SW480 (cell line): Measurements from ENCODE around the gene OCA2.

Experiments used
- DNase-seq: peaks from one replicate; pipeline ENCODE4 v3.0.0-alpha.2; 2016; ENCODE audit warnings: low spot score

The OCA2 gene

DNA sequence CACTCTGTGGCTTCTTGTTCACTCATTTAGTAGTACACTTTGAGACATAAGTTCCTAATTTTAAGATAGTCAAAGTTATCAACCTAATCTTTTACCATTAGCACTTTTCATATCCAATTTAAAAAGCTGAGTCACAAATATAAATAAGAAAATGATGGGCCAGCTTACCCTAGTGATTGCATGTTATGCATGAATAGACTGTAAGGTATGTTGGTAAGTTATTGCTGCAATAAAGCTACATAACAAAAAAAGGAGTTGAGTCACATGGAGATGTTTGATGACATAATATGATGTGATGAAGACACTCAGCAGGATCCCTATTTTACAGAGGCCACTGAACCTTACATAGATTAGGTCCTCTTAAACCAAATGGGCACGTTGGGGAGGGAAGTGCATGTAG is 161.3 kb downstream of the OCA2 start:
- DNase-seq = no peak

DNA sequence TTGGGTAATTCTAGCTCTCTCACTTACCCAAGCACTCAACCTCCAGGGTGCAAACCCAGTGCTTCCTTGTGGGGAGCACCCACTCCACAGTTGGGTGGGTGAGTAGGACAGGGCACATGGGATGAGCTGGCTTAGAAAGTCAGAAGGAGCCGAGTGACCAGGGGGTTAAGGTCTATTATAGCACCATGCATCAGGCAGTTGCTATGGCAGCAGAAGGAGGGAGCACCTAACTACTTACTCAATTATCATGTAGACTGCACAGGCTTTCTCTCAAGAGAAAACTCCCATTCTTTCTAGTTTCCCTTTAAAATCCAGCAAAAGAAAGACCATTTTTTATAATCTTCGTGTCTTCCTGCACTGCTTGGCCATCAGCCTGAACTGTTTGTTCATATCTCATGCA is 163.0 kb downstream of the OCA2 start:
- DNase-seq = no peak

DNA sequence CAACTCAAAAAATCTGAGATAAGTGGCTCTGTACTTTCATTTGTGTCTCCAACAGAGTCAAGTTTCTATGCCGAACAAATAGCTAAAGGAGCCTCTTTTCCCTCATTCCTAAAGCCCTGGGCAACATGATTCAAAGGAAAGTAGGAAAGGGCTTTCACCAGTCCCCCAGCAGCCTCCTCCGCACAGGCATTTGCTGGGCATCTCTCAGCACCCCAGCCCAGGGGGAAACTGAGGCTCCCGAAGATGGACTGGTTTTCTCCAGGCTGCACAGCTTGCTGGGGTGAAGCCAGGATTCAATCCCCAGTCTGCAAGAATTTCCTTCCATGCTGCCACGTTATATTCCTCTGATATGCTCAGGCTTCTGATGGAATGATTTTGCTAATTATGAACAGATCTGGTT is 163.8 kb downstream of the OCA2 start:
- DNase-seq = no peak

DNA sequence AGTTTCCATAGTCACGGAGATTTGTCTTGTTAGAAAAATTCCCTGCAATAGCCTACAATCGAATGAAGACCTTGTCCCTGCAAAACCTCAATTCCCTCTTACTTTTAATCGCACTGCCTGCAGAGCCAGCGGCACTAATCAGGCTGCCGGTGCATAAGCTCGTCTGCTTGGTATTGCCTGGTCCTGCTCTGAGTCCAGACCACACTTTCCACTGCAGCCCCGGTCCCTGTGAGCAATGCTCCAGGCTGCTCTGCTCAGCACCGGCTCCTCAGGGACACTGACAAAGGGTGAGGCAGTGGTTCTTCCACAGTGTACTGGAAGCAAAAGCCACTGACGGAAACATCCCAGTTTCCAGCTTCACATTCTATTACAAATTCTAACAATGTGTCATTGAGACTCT is 164.3 kb downstream of the OCA2 start:
- DNase-seq = no peak

DNA sequence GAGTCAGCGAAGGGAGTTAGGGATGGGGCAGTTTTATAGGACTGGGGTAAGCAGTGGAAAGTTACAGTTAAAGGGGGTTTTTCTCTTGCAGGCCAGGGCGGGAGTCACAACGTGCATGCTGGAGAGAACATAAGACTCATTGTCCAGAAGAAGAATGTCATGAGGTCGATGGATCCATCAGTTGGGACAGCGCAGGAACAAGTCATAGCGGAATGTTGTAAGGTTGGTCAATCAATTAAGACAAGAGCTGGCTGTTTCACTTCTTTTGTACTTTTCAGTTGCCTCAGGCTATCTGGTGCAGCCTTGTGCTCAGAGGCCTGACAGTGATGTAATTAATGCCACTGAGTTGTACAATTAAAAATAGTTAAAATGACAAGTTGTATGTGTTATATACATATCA is 165.6 kb downstream of the OCA2 start:
- no peak for DNase-seq

DNA sequence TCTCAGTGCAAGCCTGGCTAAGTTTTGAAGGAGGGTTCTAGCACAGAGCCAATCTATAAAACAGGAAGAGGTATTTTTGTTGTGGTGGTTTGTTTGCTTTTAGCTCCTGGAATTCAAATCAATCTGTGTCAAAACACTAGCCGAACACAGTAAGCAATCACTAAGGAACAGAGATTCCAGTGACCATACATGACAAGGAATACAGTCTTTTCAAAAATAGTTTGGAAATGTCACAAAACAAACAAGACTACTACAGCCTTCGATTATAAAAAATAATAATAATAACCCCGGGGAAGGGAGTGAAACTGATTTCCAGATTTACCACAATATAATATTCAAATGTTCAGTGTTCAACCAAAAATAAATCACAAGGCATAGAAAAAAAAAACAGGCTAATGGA is 166.5 kb downstream of the OCA2 start:
- DNase-seq = no peak

DNA sequence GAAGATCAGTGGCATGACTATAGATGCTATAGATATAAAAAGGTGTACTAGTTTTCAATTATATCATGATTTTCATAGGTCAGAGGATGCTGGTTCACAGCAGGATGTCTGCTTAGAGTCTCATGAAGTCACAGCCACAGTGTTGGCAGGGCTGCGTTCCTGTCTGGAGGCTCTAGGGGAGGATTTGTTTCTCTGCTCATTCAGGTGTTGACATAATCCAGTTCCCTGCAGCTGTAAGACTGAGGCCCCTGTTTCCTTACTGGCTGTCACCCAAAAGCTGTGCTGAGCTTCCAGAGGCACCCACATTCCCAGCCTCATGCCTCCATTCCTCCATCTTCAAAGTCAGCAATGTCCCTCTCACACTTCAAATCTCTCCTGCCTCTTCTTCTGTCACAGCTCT is 170.7 kb downstream of the OCA2 start:
- no peak for DNase-seq

DNA sequence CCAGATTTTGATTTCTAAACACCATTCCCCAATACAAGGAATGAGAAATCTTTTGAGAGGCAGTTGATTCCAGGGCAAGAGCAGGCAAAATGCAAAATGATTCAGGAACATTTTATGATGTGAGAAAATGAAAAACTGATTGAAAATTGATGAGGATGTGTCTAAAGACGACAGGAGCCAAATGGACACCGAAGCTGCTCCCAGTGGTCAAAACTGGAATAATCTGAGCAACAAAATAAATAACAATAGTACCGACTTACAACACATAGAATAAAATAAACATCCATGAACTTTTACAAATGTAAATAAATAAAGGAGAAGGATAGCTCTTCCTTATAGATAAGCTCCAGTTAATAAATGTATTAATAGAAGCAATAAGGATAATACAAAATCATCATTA is 186.8 kb downstream of the OCA2 start:
- DNase-seq = no peak

DNA sequence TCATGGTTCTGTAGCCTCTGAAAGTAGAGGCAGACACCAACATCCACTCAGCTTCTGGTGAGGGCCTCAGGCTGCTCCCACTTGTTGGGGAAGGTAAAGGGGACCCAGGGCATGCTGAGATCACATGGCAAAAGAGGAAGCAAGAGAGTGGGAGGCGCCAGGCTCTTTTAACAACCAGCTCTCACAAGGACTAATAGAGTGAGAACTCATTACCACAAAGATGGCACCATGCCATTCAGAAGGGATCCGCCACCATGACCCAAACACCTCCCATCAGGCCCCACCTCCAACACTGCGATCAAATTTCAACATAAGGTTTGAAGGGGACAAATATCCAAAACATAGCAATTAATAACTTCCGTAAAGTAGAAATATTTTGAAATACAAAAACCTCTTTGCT is 192.3 kb downstream of the OCA2 start:
- DNase-seq = no peak

DNA sequence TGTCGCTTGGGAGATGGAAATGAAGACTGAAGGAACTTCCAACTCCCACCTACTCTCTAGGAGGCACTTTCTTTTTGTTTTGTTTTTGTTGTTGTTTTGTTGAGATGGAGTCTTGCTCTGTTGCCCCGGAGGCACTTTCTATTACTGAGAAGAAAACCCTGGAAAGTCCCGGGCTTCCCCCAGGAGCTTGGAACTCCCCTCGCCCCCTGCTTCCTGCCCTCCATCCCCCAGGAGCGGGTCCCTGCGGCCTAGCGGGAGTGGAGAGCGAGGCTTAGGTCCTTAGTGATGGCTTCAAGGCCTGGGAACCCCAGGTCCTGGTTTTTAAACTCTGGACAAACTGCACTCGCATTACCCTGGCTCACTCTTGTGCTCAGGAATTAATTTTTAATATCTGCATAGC is 195.7 kb downstream of the OCA2 start:
- no peak for DNase-seq

DNA sequence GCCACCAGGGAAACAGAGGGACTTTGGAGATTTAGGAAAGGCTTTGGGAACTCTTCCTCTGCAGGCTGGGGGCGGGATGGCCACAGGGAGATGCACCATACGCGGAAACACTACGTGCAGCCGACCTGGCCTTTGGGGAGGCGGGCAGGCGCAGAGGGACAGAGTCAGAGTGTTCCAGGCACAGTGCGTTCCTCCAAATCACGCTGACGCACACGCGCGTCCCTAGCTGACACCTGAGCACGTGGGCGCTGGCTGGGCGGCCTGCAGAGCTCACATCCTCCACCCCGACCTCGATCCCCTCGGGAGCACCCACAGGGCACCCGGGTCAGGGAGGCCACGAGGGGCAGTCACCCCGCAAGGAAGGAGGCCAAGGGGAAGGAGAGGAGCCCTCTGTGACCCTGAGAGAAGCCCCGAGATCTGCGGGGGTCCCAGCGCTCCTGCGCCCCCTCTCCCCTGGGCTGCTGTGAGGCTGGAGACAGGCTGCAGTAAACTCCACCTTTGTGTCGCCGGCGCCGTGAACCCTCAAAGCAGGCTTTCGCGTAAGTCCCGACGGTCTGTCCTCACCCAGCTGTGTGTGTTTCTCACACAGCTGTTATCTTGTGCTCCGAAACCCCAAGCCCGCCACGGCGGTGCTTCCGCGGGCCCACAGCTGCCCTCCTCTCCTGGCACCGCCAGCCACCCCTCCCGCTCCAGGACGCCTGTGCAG is 196.3 kb downstream of the OCA2 start:
- DNase-seq = no peak

DNA sequence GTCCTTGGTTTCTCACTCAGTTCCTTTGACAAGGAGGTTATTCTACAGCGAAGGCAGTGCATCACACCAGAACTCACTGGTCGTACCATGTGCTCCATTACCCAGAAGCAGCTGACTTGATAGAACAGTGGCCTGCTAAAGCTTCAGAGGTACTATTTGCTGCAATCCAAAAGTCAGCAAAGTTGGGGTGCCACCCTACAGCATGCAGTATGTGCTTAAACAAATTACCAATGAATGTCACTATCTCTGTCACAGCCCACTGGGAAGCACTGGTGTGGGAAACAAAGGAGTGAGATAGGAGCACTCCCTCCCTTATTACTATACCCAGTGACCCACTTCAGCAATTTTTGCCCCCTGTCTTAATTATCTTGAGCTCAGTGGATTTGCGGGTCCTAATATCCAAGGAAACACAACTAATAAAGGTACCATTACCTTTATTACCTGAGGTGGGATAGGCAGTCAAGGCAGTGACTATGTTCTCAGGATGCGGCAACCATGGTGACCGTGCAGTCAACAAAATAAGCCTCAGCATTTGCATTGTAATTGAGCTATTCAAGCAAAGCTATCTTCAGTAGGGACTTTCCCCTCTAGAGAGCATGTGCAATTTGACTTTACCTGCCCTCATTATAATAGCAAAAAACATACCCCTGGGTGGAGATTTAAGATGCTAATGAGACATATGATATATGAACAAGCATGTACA is 199.4 kb downstream of the OCA2 start:
- no peak for DNase-seq

DNA sequence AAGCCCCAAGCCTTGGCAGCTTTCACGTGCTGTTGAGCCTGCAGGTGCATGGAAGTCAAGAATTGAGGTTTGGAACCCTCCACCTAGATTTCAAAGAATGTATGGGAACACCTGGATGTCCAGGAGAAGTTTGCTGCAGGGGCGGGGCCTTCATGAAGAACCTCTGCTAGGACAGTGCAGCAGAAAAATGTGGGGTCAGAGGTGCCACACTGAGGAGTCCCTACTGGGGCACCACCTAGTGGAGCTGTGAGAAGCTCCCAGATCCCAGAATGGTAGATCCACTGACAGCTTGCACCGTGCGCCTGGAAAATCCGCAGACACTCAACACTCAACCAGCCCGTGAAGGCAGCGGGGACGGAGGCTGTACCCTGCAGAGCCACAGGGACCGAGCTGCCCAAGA is 201.6 kb downstream of the OCA2 start:
- no peak for DNase-seq

DNA sequence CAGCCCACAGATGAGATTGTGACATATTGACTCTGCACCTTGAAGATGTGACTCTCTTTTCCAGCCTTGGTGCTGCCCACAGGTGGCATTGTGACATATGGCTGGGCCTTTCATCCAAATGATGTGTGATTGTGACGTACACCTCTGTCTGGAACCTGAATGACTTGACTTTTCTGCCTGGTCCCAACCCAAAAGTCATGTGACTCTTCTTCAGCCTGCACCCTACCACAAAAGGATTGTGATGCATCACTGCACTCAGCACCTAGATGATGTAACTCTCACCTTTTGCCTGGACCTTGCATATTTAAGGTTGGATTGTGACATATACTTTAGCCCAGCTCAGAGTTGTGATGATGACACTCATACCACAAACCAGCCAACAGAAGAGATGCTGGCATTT is 204.5 kb downstream of the OCA2 start:
- no peak for DNase-seq

DNA sequence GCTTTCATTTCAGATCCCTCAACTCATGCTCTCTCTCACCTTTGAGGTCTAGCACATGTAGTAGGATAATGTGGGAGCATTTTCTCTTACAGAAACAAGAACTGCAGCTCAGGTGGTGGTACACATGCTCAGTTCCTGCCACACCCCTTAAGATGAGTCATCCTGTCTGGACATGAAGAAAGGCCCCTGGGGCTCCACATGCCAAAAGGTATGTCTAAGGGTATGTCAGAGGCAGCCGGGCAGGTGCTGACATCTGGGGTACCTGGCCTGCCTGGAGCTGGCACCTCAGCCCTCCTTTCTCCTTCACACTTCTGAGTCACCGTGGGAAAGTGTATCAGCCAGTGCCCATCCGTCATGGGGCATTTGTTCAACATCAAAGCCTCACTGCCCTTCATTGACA is 209.9 kb downstream of the OCA2 start:
- peak; percentile 28 for DNase-seq

DNA sequence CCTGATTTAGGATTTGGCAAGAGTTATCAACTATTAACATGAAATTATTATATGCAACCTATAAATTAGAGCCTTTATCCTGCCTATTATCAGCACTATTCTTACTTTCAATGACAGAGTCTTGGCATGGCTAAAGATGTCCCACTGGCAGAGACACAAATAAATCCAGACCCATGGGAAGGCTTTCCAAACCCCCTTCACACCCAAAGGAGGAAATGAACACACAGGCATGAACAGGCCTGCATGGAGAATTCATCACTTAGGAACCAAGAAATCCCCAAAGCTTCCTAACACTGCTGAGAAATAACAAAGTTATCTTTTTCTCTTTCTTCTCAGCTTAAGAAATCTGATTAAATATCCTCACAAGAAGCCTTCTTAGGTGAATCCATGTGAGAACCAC is 213.9 kb downstream of the OCA2 start:
- no peak for DNase-seq

DNA sequence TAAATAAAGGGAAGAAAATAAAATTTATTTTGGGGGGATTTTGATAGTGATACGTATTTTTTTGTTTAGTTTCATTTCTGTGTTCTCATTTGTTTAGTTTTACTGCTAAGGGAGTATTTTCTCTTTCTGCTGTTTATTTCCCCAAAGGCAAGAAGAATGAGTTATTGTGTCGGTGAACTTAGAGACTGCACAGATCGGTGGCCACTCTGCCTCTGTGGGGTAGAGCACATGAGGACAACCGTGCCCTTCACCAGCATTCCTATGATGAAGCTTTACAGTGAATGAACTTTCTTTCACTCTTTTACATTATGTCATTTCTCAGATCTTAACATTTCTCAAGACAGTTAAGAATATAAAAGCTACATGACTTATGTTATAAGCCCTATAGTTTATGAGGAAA is 214.4 kb downstream of the OCA2 start:
- no peak for DNase-seq

DNA sequence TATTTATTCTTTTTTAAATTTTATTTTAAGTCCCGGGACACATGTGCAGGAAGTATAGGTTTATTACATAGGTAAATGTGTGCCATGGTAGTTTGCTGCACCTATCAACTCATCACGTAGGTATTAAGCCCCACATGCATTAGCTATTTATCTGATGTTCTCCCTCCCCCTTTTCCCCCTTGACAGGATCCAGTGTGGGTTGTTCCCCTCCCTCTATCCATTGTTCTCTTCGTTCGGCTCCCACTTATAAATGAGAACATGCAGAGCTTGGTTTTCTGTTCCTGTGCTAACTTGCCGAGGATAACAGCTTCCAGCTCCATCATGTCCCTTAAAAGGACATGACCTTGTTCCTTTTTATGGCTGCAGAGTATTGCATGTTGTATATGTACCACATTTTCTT is 220.3 kb downstream of the OCA2 start:
- no peak for DNase-seq

DNA sequence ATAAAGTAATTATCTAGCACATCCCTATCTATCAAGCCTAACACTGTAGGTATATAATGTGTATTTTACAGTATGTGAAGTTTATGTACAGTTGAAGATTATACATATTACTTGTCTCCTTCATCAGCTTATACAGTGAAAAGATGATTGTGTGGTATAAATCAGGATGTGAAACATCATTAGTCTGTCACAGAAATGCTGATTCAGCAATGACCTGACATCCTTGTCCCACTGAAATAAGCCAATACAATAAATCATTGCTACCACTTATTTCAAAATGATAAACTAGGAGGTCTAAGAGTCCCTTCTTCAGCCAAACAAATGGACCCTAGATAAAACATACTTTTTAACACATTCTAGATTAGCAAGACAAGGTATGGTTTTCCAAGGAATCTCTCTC is 225.3 kb downstream of the OCA2 start:
- no peak for DNase-seq

DNA sequence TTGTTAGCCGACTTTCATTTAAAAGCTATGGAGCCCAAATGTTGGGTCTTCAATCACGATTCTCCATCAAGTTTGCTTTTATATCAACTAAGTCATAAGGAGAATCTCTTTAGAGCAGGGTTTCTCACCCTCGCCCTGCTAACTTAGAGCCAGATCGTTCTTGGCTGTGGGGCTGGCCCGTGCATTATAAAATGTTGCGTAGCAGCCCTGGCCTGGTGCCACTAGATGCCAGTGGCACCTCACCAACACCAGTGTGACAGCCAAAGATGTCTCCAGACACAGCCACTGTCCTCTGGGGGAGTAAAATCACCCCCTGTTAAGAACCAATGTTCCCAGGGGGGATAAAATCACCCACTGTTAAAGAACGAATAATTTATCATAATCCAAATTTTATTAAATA is 226.1 kb downstream of the OCA2 start:
- no peak for DNase-seq

DNA sequence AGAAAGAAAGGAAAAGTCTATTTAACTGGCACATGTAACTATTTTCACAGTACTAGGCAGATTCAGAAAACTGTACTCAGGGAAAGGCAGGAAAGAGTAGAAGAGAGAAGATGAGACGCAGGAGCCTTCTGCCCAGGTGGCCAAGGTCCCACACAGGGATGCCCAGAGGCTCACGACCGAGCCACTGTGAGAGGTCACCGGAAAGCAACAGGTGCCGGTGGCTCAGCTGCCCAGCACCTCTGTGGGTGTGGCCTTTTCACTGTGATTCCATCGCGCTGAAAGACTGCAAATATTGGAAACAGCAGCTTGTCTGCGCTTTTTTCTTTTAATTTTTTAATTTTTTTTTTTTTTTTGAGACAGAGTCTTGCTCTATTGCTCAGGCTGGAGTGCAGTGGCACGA is 226.8 kb downstream of the OCA2 start:
- DNase-seq = no peak

DNA sequence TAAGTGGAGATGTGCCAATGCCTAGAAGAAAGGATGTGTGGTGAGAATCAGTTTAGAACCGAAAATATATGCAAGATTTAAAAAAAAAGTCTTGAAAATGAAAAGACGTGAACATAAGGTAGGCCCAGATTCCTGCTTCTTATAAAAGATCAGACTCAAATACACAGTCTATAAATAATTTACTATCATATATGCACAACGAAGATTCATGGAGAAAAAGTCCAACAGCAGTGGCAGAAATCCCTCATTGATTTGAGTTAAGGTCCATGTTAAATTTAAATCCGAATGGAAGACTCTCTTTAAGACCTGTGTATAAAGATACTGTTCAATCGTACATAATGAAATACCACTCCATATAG is 227.2 kb downstream of the OCA2 start:
- DNase-seq = no peak

DNA sequence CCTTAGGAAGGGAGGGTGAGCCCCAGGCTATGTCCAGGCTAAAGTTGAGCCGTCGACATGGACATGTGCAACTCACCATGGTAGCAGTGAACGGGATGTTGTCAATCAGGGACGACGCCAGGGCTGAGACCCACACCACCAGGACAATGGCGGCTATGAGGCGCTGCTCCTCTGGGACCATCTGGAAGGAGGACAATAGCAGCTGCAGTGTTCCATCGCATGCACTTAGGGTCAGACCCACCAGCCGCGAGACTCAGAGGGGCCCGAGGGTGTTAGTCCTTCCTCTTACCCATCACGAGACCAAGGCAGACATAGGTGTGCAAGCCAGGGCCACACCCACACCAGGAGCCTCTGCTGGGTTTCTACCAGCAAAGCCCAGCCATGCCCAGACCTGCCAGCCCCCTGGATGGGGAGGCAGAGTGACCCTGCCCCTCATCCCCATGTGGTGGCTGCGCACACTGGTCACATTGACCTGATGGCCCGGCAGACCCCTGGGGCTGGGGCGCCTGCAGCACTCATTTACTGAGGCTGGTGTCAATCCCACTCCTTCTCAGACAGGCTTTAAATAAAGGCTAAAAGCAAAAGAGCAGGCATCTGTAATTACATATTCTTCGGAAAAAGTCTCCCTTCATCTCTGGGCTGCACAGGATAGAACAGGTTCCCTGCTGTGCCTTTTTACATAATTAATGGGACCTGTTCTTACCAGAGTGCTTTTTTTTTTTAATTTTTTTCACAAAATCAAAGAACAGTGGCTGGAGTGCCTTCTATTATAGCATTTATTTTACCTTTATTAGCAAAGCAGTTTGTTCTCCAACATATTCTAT is 227.8 kb downstream of the OCA2 start:
- DNase-seq = no peak
